CD4-positive, alpha-beta memory T cell (primary cell): ENCODE measurements around the gene CLRN1. TPM values are rescaled to one million over a fixed set of nuclear protein-coding genes. Genes with fewer than 3 reads are reported as not detected.

Experiments used
- CTCF ChIA-PET: fragments of 350-600 bp; sonication (Branson Sonifier 250); formaldehyde crosslinking; loops from one replicate; lab custom pipeline; 2021; ENCODE audit warnings: inconsistent platforms; ENCODE audit not compliant: partially characterized antibody; lab: Charles Lee
- POLR2A ChIA-PET: fragments of 350-600 bp; sonication (Branson Sonifier 250); formaldehyde crosslinking; loops from one replicate; lab custom pipeline; 2021; ENCODE audit not compliant: partially characterized antibody; lab: Charles Lee
- DNase-seq, 5 donors: peaks; one replicate each; pipeline versions ENCODE4 v3.0.0 to v3.0.0-alpha.2; 2020 to 2022; ENCODE audit warnings: mixed read lengths in 1 of 5
- H3K27ac ChIP-seq: one replicate; pipeline ENCODE4 v1.7.0; 2013; ENCODE audit warnings: low read depth, low read length
- H3K27me3 ChIP-seq: 2 replicates; pipeline ENCODE4 v1.7.0; 2013; ENCODE audit warnings: mild to moderate bottlenecking, low read length, moderate library complexity; ENCODE audit not compliant: insufficient read depth
- H3K36me3 ChIP-seq: 2 replicates; pipeline ENCODE4 v1.7.0; 2013; ENCODE audit warnings: mild to moderate bottlenecking, low read length, moderate library complexity; ENCODE audit not compliant: insufficient read depth
- H3K4me1 ChIP-seq: 2 replicates; pipeline ENCODE4 v1.7.0; 2013; ENCODE audit warnings: mild to moderate bottlenecking, low read length, moderate library complexity; ENCODE audit not compliant: insufficient read depth
- H3K4me3 ChIP-seq, 2 donors: one replicate each; pipeline ENCODE4 v1.7.0; 2013; ENCODE audit warnings: low read length in 2 of 2, mild to moderate bottlenecking in 1 of 2
- H3K9me3 ChIP-seq, 2 donors: one replicate each; pipeline ENCODE4 v1.7.0; 2013; ENCODE audit warnings: low read length in 2 of 2, control low read depth in 1 of 2; ENCODE audit not compliant: control insufficient read depth in 1 of 2
- H3K27ac Mint-ChIP-seq, 7 donors: one replicate each; pipeline ENCODE4 v1.8.0; 2020 to 2021; ENCODE audit warnings: mixed read lengths in 7 of 7, mild to moderate bottlenecking in 6 of 7, inconsistent platforms in 3 of 7, moderate library complexity in 3 of 7
- H3K27me3 Mint-ChIP-seq, 2 donors: one replicate each; pipeline ENCODE4 v1.8.0; 2020 to 2021; ENCODE audit warnings: mixed read lengths in 2 of 2
- H3K36me3 Mint-ChIP-seq, 2 donors: one replicate each; pipeline ENCODE4 v1.8.0; 2020 to 2021; ENCODE audit warnings: mixed read lengths in 2 of 2, inconsistent platforms in 1 of 2, mild to moderate bottlenecking in 1 of 2
- H3K4me1 Mint-ChIP-seq, 4 donors: one replicate each; pipeline ENCODE4 v1.8.0; 2020 to 2021; ENCODE audit warnings: mixed read lengths in 4 of 4, mild to moderate bottlenecking in 1 of 4
- H3K4me3 Mint-ChIP-seq, 8 donors: one replicate each; pipeline ENCODE4 v1.8.0; 2020 to 2021; ENCODE audit warnings: mixed read lengths in 8 of 8, mild to moderate bottlenecking in 7 of 8, moderate library complexity in 6 of 8, inconsistent platforms in 3 of 8
- H3K9me3 Mint-ChIP-seq, 8 donors: one replicate each; pipeline ENCODE4 v1.8.0; 2020 to 2021; ENCODE audit warnings: mixed read lengths in 8 of 8, mild to moderate bottlenecking in 5 of 8, inconsistent platforms in 3 of 8, moderate library complexity in 1 of 8
- intact Hi-C: fragments of 100-400 bp; cut with micrococcal nuclease; formaldehyde crosslinking; loops from one replicate; pipeline ENCODE4 v1.15.1; 2023
- polyA plus RNA-seq, 2 donors: library from polyadenylated mRNA; unstranded; fragments of 300-500 nt; fragmentation: Illumina TruSeq; gene quantifications; one replicate each; pipeline ENCODE4 v1.2.3, GENCODE V29; 2021
- total RNA-seq, 2 experiments: library from RNA; stranded (reverse); gene quantifications; one replicate each; pipeline ENCODE4 v1.2.3, GENCODE V29; 2021

Gene CLRN1
- total and polyA plus RNA-seq, 4 experiments from 2014 or later = not detected

- DNase-seq = no peak
- peaks cover 0 to 8% (median 0%) of the 10 kb centered on the region in 8 donors for H3K9me3 Mint-ChIP-seq
- H3K4me3 Mint-ChIP-seq = no peak overlapping the region
- Histone ChIP-seq H3K9me3 (no peaks in the 10 kb centered on the region), H3K27ac (no peak overlapping the region), H3K36me3 (no peaks in the 10 kb centered on the region), H3K4me3 (no peak overlapping the region), H3K4me1 (no peaks in the 10 kb centered on the region), H3K27me3 (peaks cover 3% of the 10 kb centered on the region)
- intact Hi-C loops = no loop called here
- POLR2A ChIA-PET = no interaction called here
- no peaks in the 10 kb centered on the region for H3K4me1 Mint-ChIP-seq
- peaks cover 19 to 22% of the 10 kb centered on the region in 2 donors for H3K27me3 Mint-ChIP-seq
- CTCF ChIA-PET = no interaction called here
- H3K27ac Mint-ChIP-seq = no peak overlapping the region
- H3K36me3 Mint-ChIP-seq = no peaks in the 10 kb centered on the region
Measured at GRCh38 chr3:150933473-150933995, 39.0 kb downstream of the CLRN1 start.

GRCh38 chr3:150931745-150932144, 40.8 kb downstream of the CLRN1 start:
- Mint-ChIP-seq H3K4me3 (no peak overlapping the region), H3K27ac (no peak overlapping the region), H3K36me3 (no peaks in the 10 kb centered on the region), H3K27me3 (peaks cover 11 to 12% of the 10 kb centered on the region in 2 donors), H3K9me3 (peaks cover 0 to 7% (median 0%) of the 10 kb centered on the region in 8 donors), H3K4me1 (no peaks in the 10 kb centered on the region)
- POLR2A ChIA-PET = no interaction called here
- Histone ChIP-seq H3K4me3 (no peak overlapping the region), H3K4me1 (no peaks in the 10 kb centered on the region), H3K27ac (no peak overlapping the region), H3K36me3 (no peaks in the 10 kb centered on the region), H3K9me3 (no peaks in the 10 kb centered on the region), H3K27me3 (peaks cover 3% of the 10 kb centered on the region)
- intact Hi-C loops = no loop called here
- CTCF ChIA-PET = interaction anchor here (0.6 kb wide), 1 partner anchor 65 kb away, joined by 3 read pairs; no protein-coding TSS in a partner anchor
- DNase-seq = no peak

GRCh38 chr3:150930839-150931238, 41.7 kb downstream of the CLRN1 start:
- ChIA-PET CTCF (no interaction called here), POLR2A (no interaction called here)
- no peak overlapping the region for H3K4me3 Mint-ChIP-seq
- intact Hi-C loops = no loop called here
- no peak overlapping the region for H3K27ac ChIP-seq
- peaks cover 0 to 2% (median 0%) of the 10 kb centered on the region in 8 donors for H3K9me3 Mint-ChIP-seq
- no peaks in the 10 kb centered on the region for H3K36me3 Mint-ChIP-seq
- peaks cover 2% of the 10 kb centered on the region for H3K4me1 ChIP-seq
- H3K9me3 ChIP-seq = no peaks in the 10 kb centered on the region
- H3K36me3 ChIP-seq = no peaks in the 10 kb centered on the region
- DNase-seq = no peak
- no peak overlapping the region for H3K27ac Mint-ChIP-seq
- H3K4me3 ChIP-seq = no peak overlapping the region
- peaks cover 0 to 3% (median 1%) of the 10 kb centered on the region in 4 donors for H3K4me1 Mint-ChIP-seq
- peaks cover 9% of the 10 kb centered on the region for H3K27me3 ChIP-seq
- peaks cover 10 to 11% of the 10 kb centered on the region in 2 donors for H3K27me3 Mint-ChIP-seq

- Histone ChIP-seq H3K9me3 (no peaks in the 10 kb centered on the region), H3K27ac (no peak overlapping the region), H3K4me1 (peaks cover 3% of the 10 kb centered on the region), H3K36me3 (no peaks in the 10 kb centered on the region), H3K27me3 (peaks cover 10% of the 10 kb centered on the region), H3K4me3 (no peak overlapping the region)
- no peak for DNase-seq
- Mint-ChIP-seq H3K27me3 (peaks cover 12% of the 10 kb centered on the region in 2 donors), H3K4me1 (peaks cover 3 to 8% (median 6%) of the 10 kb centered on the region in 4 donors), H3K9me3 (peaks cover 0 to 2% (median 0%) of the 10 kb centered on the region in 8 donors), H3K4me3 (peak overlapping the region in 1 of 8 donors; percentile 3), H3K36me3 (no peaks in the 10 kb centered on the region), H3K27ac (no peak overlapping the region)
- POLR2A ChIA-PET = no interaction called here
- intact Hi-C loops = loop anchor here (5.0 kb wide), 2 partner anchors 159 to 354 kb away; partner anchors contain the start of gene MED12L
- CTCF ChIA-PET = no interaction called here
Measured at GRCh38 chr3:150928234-150928633, 44.3 kb downstream of the CLRN1 start.

- Histone ChIP-seq H3K4me3 (no peak overlapping the region), H3K36me3 (no peaks in the 10 kb centered on the region), H3K27me3 (peaks cover 10% of the 10 kb centered on the region), H3K9me3 (no peaks in the 10 kb centered on the region), H3K4me1 (peaks cover 3% of the 10 kb centered on the region), H3K27ac (no peak overlapping the region)
- ChIA-PET CTCF (interaction anchor here (0.7 to 1.2 kb wide), 2 partner anchors 12 to 168 kb away, joined by 3 read pairs; no protein-coding TSS in a partner anchor), POLR2A (no interaction called here)
- no peaks in the 10 kb centered on the region for H3K36me3 Mint-ChIP-seq
- no peak overlapping the region for H3K4me3 Mint-ChIP-seq
- intact Hi-C loops = loop anchor here (5.0 kb wide), 2 partner anchors 161 to 356 kb away; partner anchors contain the start of gene MED12L
- no peak overlapping the region for H3K27ac Mint-ChIP-seq
- H3K9me3 Mint-ChIP-seq = peaks cover 0 to 2% (median 0%) of the 10 kb centered on the region in 8 donors
- DNase-seq = no peak
- H3K4me1 Mint-ChIP-seq = peaks cover 3 to 8% (median 6%) of the 10 kb centered on the region in 4 donors
- peaks cover 8 to 13% of the 10 kb centered on the region in 2 donors for H3K27me3 Mint-ChIP-seq
Measured at GRCh38 chr3:150926328-150926727, 46.2 kb downstream of the CLRN1 start.

- H3K4me1 Mint-ChIP-seq = peaks cover 3 to 8% (median 6%) of the 10 kb centered on the region in 4 donors
- intact Hi-C loops = loop anchor here (5.0 kb wide), 2 partner anchors 162 to 357 kb away; partner anchors contain the start of gene MED12L
- peaks cover 8% of the 10 kb centered on the region for H3K27me3 ChIP-seq
- H3K4me1 ChIP-seq = peaks cover 3% of the 10 kb centered on the region
- H3K9me3 ChIP-seq = no peaks in the 10 kb centered on the region
- CTCF ChIA-PET = interaction anchor here (0.7 to 1.5 kb wide), 4 partner anchors 12 to 227 kb away, joined by 3 to 4 read pairs (median 3); no protein-coding TSS in a partner anchor
- POLR2A ChIA-PET = no interaction called here
- DNase-seq = peak in 4 of 5 donors; percentile 28 to 37 (median 31)
- no peak overlapping the region for H3K27ac ChIP-seq
- H3K27me3 Mint-ChIP-seq = peaks cover 8 to 13% of the 10 kb centered on the region in 2 donors
- no peaks in the 10 kb centered on the region for H3K36me3 ChIP-seq
- no peaks in the 10 kb centered on the region for H3K36me3 Mint-ChIP-seq
- H3K27ac Mint-ChIP-seq = no peak overlapping the region
- H3K9me3 Mint-ChIP-seq = peaks cover 0 to 2% (median 0%) of the 10 kb centered on the region in 8 donors
- H3K4me3 ChIP-seq = no peak overlapping the region
- peak overlapping the region in 7 of 8 donors; percentile 48 to 68 (median 59) for H3K4me3 Mint-ChIP-seq
Measured at GRCh38 chr3:150925751-150926201, 46.8 kb downstream of the CLRN1 start.

GRCh38 chr3:150922611-150923010, 49.9 kb downstream of the CLRN1 start:
- Mint-ChIP-seq H3K9me3 (no peaks in the 10 kb centered on the region), H3K27ac (no peak overlapping the region), H3K4me3 (no peak overlapping the region), H3K27me3 (peaks cover 13% of the 10 kb centered on the region in 2 donors), H3K36me3 (no peaks in the 10 kb centered on the region), H3K4me1 (peaks cover 3 to 8% (median 6%) of the 10 kb centered on the region in 4 donors)
- no peak for DNase-seq
- no peak overlapping the region for H3K27ac ChIP-seq
- no peaks in the 10 kb centered on the region for H3K9me3 ChIP-seq
- ChIA-PET POLR2A (no interaction called here), CTCF (no interaction called here)
- peaks cover 7% of the 10 kb centered on the region for H3K27me3 ChIP-seq
- H3K36me3 ChIP-seq = no peaks in the 10 kb centered on the region
- intact Hi-C loops = no loop called here
- no peak overlapping the region for H3K4me3 ChIP-seq
- H3K4me1 ChIP-seq = peaks cover 3% of the 10 kb centered on the region
